Adipose tissue (tissue), 3 donors: ENCODE measurements around the gene PLA2R1. TPM values are rescaled to one million over a fixed set of nuclear protein-coding genes. Genes with fewer than 3 reads are reported as not detected.

Source experiments
- H3K27ac ChIP-seq: one replicate; pipeline ENCODE4 v1.5.1; 2013; ENCODE audit warnings: low read depth, low read length
- WGBS, 3 donors: extraction: QIAGEN DNeasy Blood & Tissue Kit; methylation state at CpG; one replicate each; pipeline ENCODE4 v1.1.7; 2013; 5-methylcytosine and 5-hydroxymethylcytosine counted together
- polyA plus RNA-seq, 3 donors: library from polyadenylated mRNA; stranded (reverse); fragments of 200-250 nt; gene quantifications; one replicate each; pipeline ENCODE4 v1.2.3, GENCODE V29; 2013
- donor health status: healthy with polysubstance abuse.
- donor health status: Bipolar disorder and iron deficiency.
- donor health status: healthy.

PLA2R1 gene
- polyA plus RNA-seq, 3 donors: 0.48 to 3.2 (median 2.6) TPM

DNA sequence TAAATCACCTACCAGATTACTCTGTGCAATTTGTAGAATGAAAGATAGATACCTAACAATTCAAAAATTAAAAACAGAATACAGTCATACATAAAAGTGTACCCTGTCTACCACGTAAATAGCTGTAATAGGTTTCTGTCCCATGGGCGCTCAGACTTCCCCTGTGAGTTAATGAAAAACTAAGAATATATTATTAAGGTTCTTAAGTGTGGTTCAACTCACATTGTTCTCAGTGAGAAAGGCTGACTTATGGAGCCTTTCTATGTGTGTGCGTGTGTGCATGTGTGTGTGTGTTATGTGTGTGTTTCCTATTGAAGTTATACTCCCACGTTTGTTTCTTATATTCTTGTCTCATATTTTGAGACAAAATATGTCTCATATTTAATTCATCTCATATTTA is 149.8 kb downstream of the PLA2R1 start:
- H3K27ac ChIP-seq: no peak overlapping the region
- WGBS, 3 donors: 92 to 94% (median 92%) methylated on average over 4 of the region's 4 CpGs

DNA sequence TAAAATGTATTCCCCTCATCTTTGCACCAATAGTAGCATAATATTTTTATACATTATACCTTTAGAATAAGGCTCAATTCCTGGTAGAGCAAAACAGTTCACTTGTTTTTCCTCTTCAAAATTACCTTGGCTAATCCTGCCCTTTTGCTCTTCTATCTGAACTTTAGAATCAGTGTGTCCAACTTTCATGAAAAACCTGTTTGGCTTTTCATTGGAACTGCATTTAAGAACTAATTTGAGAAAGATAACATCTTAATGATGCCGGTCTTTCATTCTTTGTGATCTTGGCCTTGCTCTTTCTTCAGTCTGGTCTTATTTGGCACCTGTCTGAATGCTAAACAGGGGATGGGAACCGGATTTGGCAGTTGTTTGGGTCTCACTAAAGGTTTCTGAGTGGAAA is 151.5 kb downstream of the PLA2R1 start:
- H3K27ac ChIP-seq: no peak overlapping the region
- 29 to 65% (median 43%) methylated on average over 2 of the region's 2 CpGs for whole genome bisulfite sequencing, 3 donors

GRCh38 chr2:159908623-159909022 is 153.8 kb downstream of the PLA2R1 start:
- no peak overlapping the region for H3K27ac ChIP-seq
- WGBS, 3 donors: 78 to 86% (median 83%) methylated on average over 2 of the region's 2 CpGs

DNA sequence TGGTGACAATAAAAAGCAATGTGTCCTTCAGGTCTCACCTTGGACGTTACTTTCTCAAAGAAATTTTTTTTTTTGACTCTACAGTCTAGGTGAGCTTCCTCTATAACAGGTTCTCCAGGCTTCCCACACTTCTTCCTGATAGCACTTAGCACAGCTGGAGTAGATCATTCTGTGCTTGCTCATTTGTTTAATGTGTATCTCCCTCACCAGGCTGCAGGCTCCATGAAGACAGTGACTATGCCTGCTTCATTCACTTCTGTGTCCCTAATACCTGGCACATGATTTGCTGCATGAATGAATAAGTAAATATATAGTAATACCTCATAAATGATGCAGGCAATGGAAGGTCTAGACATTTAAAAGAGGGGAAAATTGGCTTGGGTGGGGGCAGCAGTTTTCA is 154.5 kb downstream of the PLA2R1 start:
- H3K27ac ChIP-seq: no peak overlapping the region
- 47 to 70% (median 57%) methylated on average over 1 of the region's 1 CpG for WGBS, 3 donors

DNA sequence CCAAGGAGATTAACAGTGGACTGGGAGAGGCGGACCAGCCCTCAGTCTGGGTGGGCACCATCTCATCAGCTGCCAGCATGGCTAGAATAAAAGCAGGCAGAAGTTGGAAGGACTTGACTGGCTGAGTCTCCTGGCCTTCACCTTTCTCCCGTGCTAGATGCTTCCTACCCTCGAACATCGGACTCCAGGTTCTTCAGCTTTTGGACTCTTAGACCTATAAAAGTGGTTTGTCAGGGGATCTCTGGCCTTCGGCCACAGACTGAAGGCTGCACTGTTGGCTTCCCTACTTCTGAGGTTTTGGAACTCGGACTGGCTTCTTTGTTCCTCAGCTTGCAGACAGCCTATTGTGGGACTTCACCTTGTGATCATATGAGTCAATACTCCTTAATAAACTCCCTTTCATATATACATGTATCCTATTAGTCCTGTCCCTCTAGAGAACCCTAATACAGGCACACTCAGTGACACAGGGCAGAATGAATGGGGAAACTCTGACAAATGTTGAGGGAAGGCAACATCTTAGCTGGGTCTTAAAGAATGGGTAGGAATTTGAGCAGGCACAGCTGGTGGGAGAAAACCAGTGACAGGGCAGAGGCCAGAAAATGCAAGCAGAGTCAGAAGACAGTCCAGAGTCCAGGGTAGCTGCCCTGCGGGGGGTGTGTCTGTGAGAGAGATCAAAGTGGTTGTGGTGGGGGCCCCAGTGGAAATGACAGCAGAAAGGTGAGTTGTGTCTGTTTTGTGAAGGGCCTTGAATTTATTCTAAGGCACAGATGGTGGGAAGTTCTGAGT is 156.3 kb downstream of the PLA2R1 start:
- WGBS, 3 donors: 77 to 86% (median 80%) methylated on average over 7 of the region's 7 CpGs
- no peak overlapping the region for H3K27ac ChIP-seq

DNA sequence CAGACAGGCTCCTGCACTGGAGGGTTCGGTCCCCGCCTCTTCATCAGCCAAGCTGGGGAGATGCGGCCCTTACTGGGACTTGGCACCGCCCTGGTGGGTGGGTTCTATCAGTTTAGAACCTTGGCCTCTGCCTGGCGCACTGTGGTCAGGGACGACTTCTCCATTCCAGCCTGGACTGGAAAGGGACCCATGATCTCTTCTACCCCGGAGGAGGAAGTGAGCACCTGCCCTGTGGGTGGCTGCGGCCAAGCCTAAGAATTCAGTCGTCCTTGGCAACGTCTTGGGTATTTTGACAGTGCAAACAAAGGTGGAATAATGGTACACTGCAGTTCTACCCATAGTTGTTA is 157.5 kb downstream of the PLA2R1 start:
- WGBS, 3 donors: 19 to 31% (median 28%) methylated on average over 10 of the region's 10 CpGs

GRCh38 chr2:159904127-159904958 is 158.1 kb downstream of the PLA2R1 start, which contains the start of gene LY75:
LY75 (minus strand) TSS chr2:159904756.
- no peak within 1 kb of the TSS for H3K27ac ChIP-seq
- 3 to 4% (median 4%) methylated on average over 71 to 74 of the region's 74 CpGs for WGBS, 3 donors

More for the DNA sequence above, 157.5 kb downstream of the PLA2R1 start:
- H3K27ac ChIP-seq: no peak overlapping the region

DNA sequence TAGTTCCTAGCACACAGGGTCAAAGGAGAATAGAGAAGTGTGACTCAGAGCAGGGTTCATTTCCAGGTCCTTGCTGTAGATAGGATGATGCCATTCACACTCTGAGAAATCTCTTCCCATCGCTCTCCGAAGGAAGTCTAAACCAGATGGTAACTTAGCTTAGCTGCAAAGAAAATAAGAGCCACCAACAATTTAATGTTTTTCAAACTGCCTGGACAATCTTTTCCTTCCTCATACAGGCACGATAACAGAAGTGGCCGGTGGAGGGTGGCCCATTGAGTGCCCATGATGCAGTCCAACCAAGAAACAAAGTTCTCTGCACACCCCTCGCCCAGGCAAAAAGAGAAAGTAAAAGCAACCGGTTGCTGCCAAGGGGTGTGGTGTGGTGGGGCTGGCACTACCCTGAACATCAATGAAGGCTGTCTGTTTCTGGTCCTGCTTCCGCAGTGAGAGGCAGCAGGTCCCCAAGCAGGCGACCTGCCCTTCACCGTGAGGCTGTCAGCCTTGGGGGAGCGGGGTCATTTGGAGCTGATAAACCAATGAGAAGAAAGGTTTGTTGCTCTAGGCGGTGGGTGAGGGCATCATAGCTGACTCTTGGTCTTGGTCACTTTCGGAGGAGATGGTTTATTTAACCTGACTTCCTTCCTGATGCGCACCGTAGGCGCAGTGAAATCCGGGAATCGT is 158.8 kb downstream of the PLA2R1 start:
- 15 to 40% (median 19%) methylated on average over 17 of the region's 17 CpGs for WGBS, 3 donors

DNA sequence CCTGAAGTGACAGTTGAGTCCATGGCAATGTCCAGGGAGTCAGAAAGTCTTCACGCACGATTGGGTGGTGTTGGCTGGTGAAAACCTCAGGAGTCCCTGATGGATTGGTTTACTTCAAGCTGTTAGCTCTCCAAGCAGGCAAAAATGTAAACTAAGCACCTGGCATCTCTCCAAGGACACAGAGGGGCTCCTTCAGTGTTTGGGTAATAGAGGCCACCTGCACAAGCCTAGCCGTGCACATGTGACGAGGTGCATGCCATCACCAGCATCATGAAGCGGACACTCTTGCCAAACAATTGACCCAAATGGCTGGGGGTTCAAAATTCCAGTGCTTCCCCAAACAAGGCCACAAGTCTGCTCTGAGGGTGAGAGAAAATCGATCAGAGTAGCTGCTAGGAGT is 159.7 kb downstream of the PLA2R1 start:
- no peak overlapping the region for H3K27ac ChIP-seq
- 66 to 87% (median 82%) methylated on average over 6 of the region's 6 CpGs for WGBS, 3 donors

More for the DNA sequence above, 158.8 kb downstream of the PLA2R1 start:
- H3K27ac ChIP-seq: no peak overlapping the region

DNA sequence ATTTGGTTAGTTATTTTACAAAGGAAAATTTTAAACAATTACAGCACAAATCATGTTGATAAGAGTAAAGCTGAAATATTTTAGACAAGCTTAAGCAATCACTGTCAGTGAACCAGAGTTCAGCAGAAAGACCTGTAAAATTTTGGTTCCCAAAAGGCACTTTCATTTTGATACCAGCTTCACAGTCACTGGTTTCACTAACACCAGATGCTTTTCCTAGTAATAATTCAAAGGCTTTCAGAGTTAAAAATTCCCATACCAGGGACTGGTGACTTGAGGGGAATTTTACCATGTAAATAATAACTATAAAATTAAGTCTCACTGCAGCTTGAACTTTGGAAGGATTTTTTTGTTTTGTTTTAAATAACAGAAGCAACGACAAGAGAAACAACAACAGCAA is 162.1 kb downstream of the PLA2R1 start:
- 76 to 98% (median 89%) methylated on average over 1 of the region's 1 CpG for WGBS, 3 donors

DNA sequence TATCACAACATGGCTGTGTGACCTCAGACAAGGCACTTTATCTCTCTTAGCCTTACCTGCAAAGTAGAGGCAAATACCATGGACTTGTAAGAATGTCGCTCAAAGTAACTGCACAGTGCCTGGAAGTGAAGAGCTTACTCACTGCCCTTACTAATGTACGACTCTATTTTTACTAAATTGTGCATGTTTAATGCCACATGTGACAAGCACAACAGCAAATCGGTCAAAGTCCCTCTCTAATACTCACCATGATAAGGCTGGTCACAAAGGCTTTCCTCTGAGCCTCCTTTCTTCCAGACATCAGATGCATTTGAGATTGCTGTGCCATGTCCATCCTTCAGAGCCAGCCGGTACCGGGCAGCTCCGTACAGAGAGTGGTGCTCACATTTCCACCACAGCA is 164.0 kb downstream of the PLA2R1 start:
- 91 to 94% (median 92%) methylated on average over 6 of the region's 6 CpGs for WGBS, 3 donors

More for the DNA sequence above, 162.1 kb downstream of the PLA2R1 start:
- no peak overlapping the region for H3K27ac ChIP-seq

DNA sequence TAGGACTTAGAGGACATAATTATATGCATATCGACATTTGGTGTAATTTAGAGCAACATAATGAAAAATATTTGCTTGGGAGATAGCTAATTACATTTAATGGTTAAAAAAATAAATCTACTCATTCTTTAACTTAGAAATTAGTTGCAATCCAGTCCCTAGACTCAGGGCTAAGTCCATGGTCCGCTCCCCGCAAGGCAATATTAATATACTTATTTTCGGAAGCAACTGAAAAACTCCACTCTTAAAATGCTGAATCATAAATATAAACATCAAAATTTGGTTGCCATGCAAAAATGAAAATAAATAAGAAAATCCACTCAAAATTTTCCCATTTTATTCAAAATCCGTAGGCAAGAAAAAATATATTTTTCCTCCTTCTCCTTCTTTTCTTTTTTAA is 164.7 kb downstream of the PLA2R1 start:
- H3K27ac ChIP-seq: no peak overlapping the region
- 97 to 98% (median 97%) methylated on average over 5 of the region's 5 CpGs for WGBS, 3 donors

More for the DNA sequence above, 164.0 kb downstream of the PLA2R1 start:
- no peak overlapping the region for H3K27ac ChIP-seq

- 60 to 91% (median 81%) methylated on average over 1 of the region's 1 CpG for WGBS, 3 donors
- no peak overlapping the region for H3K27ac ChIP-seq
Observed at GRCh38 chr2:159897081-159897480, 165.3 kb downstream of the PLA2R1 start.

- no peak overlapping the region for H3K27ac ChIP-seq
- 65 to 69% (median 68%) methylated on average over 4 of the region's 4 CpGs for WGBS, 3 donors
Observed at GRCh38 chr2:159895258-159896065, 167.0 kb downstream of the PLA2R1 start.

GRCh38 chr2:159894145-159894838 is 168.1 kb downstream of the PLA2R1 start:
- 83 to 90% (median 86%) methylated on average over 8 of the region's 8 CpGs for WGBS, 3 donors

DNA sequence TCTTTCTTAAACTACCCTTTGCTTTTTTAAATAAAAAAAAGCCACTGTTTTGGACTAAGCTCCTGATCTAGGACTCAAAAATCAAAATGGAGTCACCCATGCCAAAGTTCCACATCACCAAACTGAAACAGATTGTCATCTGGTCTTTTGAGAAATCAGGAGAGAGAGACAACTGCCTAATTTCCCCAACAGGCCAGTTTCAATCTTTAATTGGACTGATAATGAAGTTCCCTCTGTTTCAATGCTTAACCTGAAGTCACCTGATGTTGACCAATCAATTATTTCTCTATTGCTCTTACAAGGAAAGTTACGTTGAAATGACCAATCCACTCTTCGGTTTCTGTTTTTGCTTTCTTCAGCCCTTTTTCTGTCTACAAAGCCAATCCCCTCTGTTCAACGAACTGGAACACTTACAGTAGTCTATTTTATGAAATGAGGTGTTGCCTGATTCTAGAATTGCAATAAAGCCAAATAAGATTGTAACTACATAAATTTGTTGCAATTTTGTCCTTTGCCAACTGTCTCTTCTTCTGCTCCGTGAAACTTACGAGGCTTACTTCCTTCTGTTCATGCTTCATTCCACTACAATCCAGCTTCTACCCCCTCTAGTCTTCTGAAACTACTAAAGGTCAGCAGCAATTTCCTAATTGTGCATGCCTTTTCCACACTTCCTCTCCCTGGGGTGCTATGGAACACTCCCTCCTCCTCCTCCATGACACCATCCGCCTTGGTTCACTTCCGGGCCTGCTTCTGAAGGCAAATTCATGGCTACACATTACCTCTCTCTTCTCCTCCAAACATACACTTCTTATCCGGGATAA is 169.2 kb downstream of the PLA2R1 start:
- no peak overlapping the region for H3K27ac ChIP-seq
- 51 to 86% (median 56%) methylated on average over 8 of the region's 8 CpGs for WGBS, 3 donors

More at GRCh38 chr2:159894145-159894838, 168.1 kb downstream of the PLA2R1 start:
- H3K27ac ChIP-seq: no peak overlapping the region
